HepG2 (cell line): ENCODE results near the gene SLC24A4. TPM values are rescaled to one million over a fixed set of nuclear protein-coding genes. Genes with fewer than 3 reads are reported as not detected.

Experiments used
- ATAC-seq: fragments of 200-7000 bp; cut with Tn5 transposase; 3 replicates; pipeline ENCODE4 v1.9.1; 2020; ENCODE audit warnings: mild to moderate bottlenecking, moderate library complexity
- BruUV-seq: library from RNA; stranded (reverse); fragments of 400-500 nt; replicated peaks from 2 replicates; lab custom pipeline; 2021; lab: Mats Ljungman, UMichigan
- CTCF ChIA-PET: fragments of 300-600 bp; formaldehyde crosslinking; extraction: SDS; loops from one replicate; lab custom pipeline; 2021; ENCODE audit warnings: low total read pairs, inconsistent platforms, low intra/inter-chr PET ratio; lab: Yijun Ruan, JAX
- POLR2A ChIA-PET: fragments of 350-600 bp; sonication (Branson Sonifier 250); formaldehyde crosslinking; loops from one replicate; lab custom pipeline; 2020; ENCODE audit warnings: antibody characterized with exemption, inconsistent platforms; lab: Yijun Ruan, JAX
- DNase-seq: peaks from one replicate; pipeline ENCODE4 v3.0.0-alpha.2; 2015; ENCODE audit warnings: low spot score
- FAIRE-seq: peaks from 3 replicates; lab custom pipeline; 2011; peaks lifted over from hg19 to GRCh38; lab: Jason Lieb, UNC
- H2AFZ ChIP-seq: one replicate; pipeline ENCODE4 v1.6.1; 2011; ENCODE audit warnings: low read length, inconsistent platforms
- H3K27ac ChIP-seq: fragments of 300-600 bp; 3 replicates; pipeline ENCODE4 v1.8.0; 2011; ENCODE audit warnings: mixed run types, mild to moderate bottlenecking, mixed read lengths, low read length, inconsistent platforms; ENCODE audit not compliant: insufficient read depth; ENCODE audit errors: extremely low read length
- H3K27me3 ChIP-seq, 2 experiments: fragments of 200-600 bp in 1 of 2; 2 replicates in 1 of 2; 3 replicates in 1 of 2; pipeline versions ENCODE4 v1.6.0 to v1.8.0; 2011; ENCODE audit warnings: low read length in 2 of 2, mild to moderate bottlenecking in 2 of 2, moderate library complexity in 2 of 2, inconsistent platforms in 1 of 2; ENCODE audit not compliant: insufficient read depth in 2 of 2, control insufficient read depth in 1 of 2
- H3K36me3 ChIP-seq, 2 experiments: fragments of 200-600 bp in 1 of 2; replicated peaks in 1 of 2; 2 replicates in 1 of 2; 3 replicates in 1 of 2; pipeline versions ENCODE4 v1.5.1 to v1.8.0; 2011; ENCODE audit warnings: low read length in 2 of 2, inconsistent platforms in 1 of 2; ENCODE audit not compliant: insufficient read depth in 2 of 2, control insufficient read depth in 1 of 2
- H3K4me1 ChIP-seq: 2 replicates; pipeline ENCODE4 v1.5.1; 2012; ENCODE audit warnings: low read length, inconsistent platforms; ENCODE audit not compliant: insufficient read depth
- H3K4me2 ChIP-seq: 2 replicates; pipeline ENCODE4 v1.6.0; 2011; ENCODE audit warnings: low read depth, low read length, inconsistent platforms
- H3K4me3 ChIP-seq, 3 experiments: fragments of 200-600 bp in 1 of 3; sonication (generic), shearing (Covaris generic) in 1 of 3; replicated peaks in 1 of 3; 2 replicates each; pipeline ENCODE4 v1.5.1; 2011 to 2016; ENCODE audit warnings: low read length in 3 of 3, inconsistent platforms in 2 of 3, low read depth in 2 of 3, mild to moderate bottlenecking in 2 of 3, control low read depth in 1 of 3, mixed read lengths in 1 of 3; ENCODE audit not compliant: insufficient read depth in 1 of 3
- H3K79me2 ChIP-seq: one replicate; pipeline ENCODE4 v1.6.1; 2011; ENCODE audit warnings: low read length, inconsistent platforms; ENCODE audit not compliant: insufficient read depth
- H3K9ac ChIP-seq: 2 replicates; pipeline ENCODE4 v1.6.0; 2011; ENCODE audit warnings: mild to moderate bottlenecking, low read depth, low read length, inconsistent platforms; ENCODE audit not compliant: insufficient read depth
- H3K9me3 ChIP-seq: 2 replicates; pipeline ENCODE4 v1.5.1; 2012; ENCODE audit warnings: mild to moderate bottlenecking, low read length
- H4K20me1 ChIP-seq: 2 replicates; pipeline ENCODE4 v1.6.0; 2011; ENCODE audit warnings: inconsistent platforms, mild to moderate bottlenecking, low read length, moderate library complexity; ENCODE audit not compliant: insufficient read depth
- ARHGAP35 ChIP-seq: sonication (generic); formaldehyde crosslinking; IDR thresholded peaks from 2 replicates; pipeline ENCODE4 v1.9.0; 2022; ENCODE audit warnings: mild to moderate bottlenecking, inconsistent platforms, moderate library complexity, missing genetic modification reagents, borderline replicate concordance
- ATRX ChIP-seq: sonication (generic); formaldehyde crosslinking; IDR thresholded peaks from 2 replicates; pipeline ENCODE4 v1.4.0; 2020; ENCODE audit warnings: missing genetic modification reagents, borderline replicate concordance
- CENPBD1 ChIP-seq: sonication (generic); formaldehyde crosslinking; IDR thresholded peaks from 2 replicates; pipeline ENCODE4 v1.8.0; 2022; ENCODE audit warnings: missing genetic modification reagents, low read depth, mild to moderate bottlenecking, borderline replicate concordance
- ETV5 ChIP-seq: IDR thresholded peaks from 2 replicates; pipeline ENCODE4 v1.6.1; 2018; ENCODE audit warnings: missing biosample characterization, missing genetic modification reagents, inconsistent platforms, borderline replicate concordance
- GLI4 ChIP-seq: sonication (generic); formaldehyde crosslinking; IDR thresholded peaks from 2 replicates; pipeline ENCODE4 v1.5.1; 2020; ENCODE audit warnings: missing genetic modification reagents, mild to moderate bottlenecking, moderate library complexity, borderline replicate concordance
- HNF1B ChIP-seq: sonication (generic); formaldehyde crosslinking; IDR thresholded peaks from 2 replicates; pipeline ENCODE4 v1.5.1; 2020; ENCODE audit warnings: mild to moderate bottlenecking, moderate library complexity, missing genetic modification reagents
- HNRNPUL1 ChIP-seq: fragments of 200-400 bp; formaldehyde crosslinking; IDR thresholded peaks from 2 replicates; pipeline ENCODE4 v1.6.1; 2017; ENCODE audit warnings: low read depth, mild to moderate bottlenecking, low read length, moderate library complexity
- HOXA9 ChIP-seq: sonication (generic); formaldehyde crosslinking; IDR thresholded peaks from 2 replicates; pipeline ENCODE4 v1.8.1; 2022; ENCODE audit warnings: missing genetic modification reagents, mild to moderate bottlenecking, moderate library complexity, borderline replicate concordance
- MYC ChIP-seq: sonication (generic); formaldehyde crosslinking; IDR thresholded peaks from 2 replicates; pipeline ENCODE4 v1.9.0; 2021; ENCODE audit warnings: missing genetic modification reagents, borderline replicate concordance
- POLR2G ChIP-seq: fragments of 200-400 bp; formaldehyde crosslinking; IDR thresholded peaks from 2 replicates; pipeline ENCODE4 v1.6.1; 2018; ENCODE audit warnings: mild to moderate bottlenecking, low read depth, low read length, moderate library complexity
- RAD21 ChIP-seq: fragments of 450-650 bp; formaldehyde crosslinking; IDR thresholded peaks from 2 replicates; pipeline ENCODE4 v1.5.0; 2020; ENCODE audit warnings: mild to moderate bottlenecking
- TAF15 ChIP-seq: fragments of 200-400 bp; formaldehyde crosslinking; IDR thresholded peaks from one replicate; pipeline ENCODE4 v1.6.1; 2018; ENCODE audit warnings: mild to moderate bottlenecking, low read depth, low read length; ENCODE audit not compliant: poor library complexity, severe bottlenecking
- TMF1 ChIP-seq: sonication (generic); formaldehyde crosslinking; IDR thresholded peaks from 2 replicates; pipeline ENCODE4 v1.8.1; 2022; ENCODE audit warnings: low read depth, missing genetic modification reagents
- ZFP1 ChIP-seq: IDR thresholded peaks from 2 replicates; pipeline ENCODE4 v1.6.1; 2016
- ZNF18 ChIP-seq: sonication (generic); formaldehyde crosslinking; IDR thresholded peaks from 2 replicates; pipeline ENCODE4 v1.8.0; 2022; ENCODE audit warnings: mild to moderate bottlenecking, missing genetic modification reagents; ENCODE audit not compliant: insufficient replicate concordance
- ZNF557 ChIP-seq: sonication (generic); formaldehyde crosslinking; IDR thresholded peaks from 2 replicates; pipeline ENCODE4 v1.4.0; 2020; ENCODE audit warnings: missing genetic modification reagents
- ZNF746 ChIP-seq: sonication (generic); formaldehyde crosslinking; IDR thresholded peaks from 2 replicates; pipeline ENCODE4 v1.8.0; 2022; ENCODE audit warnings: mild to moderate bottlenecking, missing genetic modification reagents
- ZNF841 ChIP-seq: sonication (generic); formaldehyde crosslinking; IDR thresholded peaks from 2 replicates; pipeline ENCODE4 v1.8.1; 2023; ENCODE audit warnings: missing genetic modification reagents, borderline replicate concordance
- ZNF850 ChIP-seq: sonication (generic); formaldehyde crosslinking; conservative IDR thresholded peaks from 2 replicates; pipeline ENCODE4 v1.9.0; 2021; ENCODE audit warnings: mild to moderate bottlenecking, missing genetic modification reagents
- ZSCAN25 ChIP-seq: sonication (generic); formaldehyde crosslinking; IDR thresholded peaks from 2 replicates; pipeline ENCODE4 v1.8.0; 2022; ENCODE audit warnings: mild to moderate bottlenecking, missing genetic modification reagents
- WGBS: methylation state at CpG from one replicate; pipeline ENCODE4 v1.1.6; 2017; ENCODE audit warnings: low lambda C conversion rate; 5-methylcytosine and 5-hydroxymethylcytosine counted together
- in situ Hi-C: cut with HindIII; loops from 2 replicates; pipeline ENCODE4 v1.10.0; 2017; ENCODE audit warnings: low pct_unique_long_range_greater_than_20kb; ENCODE audit not compliant: extremely low pct_ligation_motif_present
- intact Hi-C: fragments of 100-400 bp; cut with micrococcal nuclease; formaldehyde crosslinking; loops from one replicate; pipeline ENCODE4 v1.10.0; 2022; ENCODE audit not compliant: unreplicated experiment
- polyA plus RNA-seq, 8 experiments: library from polyadenylated mRNA; depleted of rRNA in 3 of 8; stranded (reverse) in 7 of 8; unstranded in 1 of 8; fragments of >200 nt; fragmentation: Illumina TruSeq in 4 of 8; extraction: Trizol in 4 of 8; gene quantifications; 2 replicates each; pipeline versions ENCODE4 v1.2.1 to v1.2.3, GENCODE V29; 2011 to 2016; ENCODE audit warnings: low read depth in 4 of 8, missing spikeins in 1 of 8, mixed read lengths in 1 of 8; ENCODE audit not compliant: insufficient read depth in 1 of 8
- total RNA-seq, 5 experiments: library from RNA; depleted of rRNA; stranded (reverse); fragments of >200 nt; fragmentation: Illumina TruSeq; extraction: Trizol; gene quantifications; 2 replicates each; pipeline ENCODE4 v1.2.3, GENCODE V29; 2016; ENCODE audit warnings: low read depth in 1 of 5

The SLC24A4 gene
- total and polyA plus RNA-seq, 2 of the 13 experiments (the other 11 are each of a cell fraction or from before 2014, with no cell fraction given) = not detected

- ATAC-seq = no peak
- no peak overlapping the region for H3K4me2 ChIP-seq
- H3K27me3 ChIP-seq = peaks cover 0 to 49% of the 10 kb centered on the region in 2 experiments; a peak in 3 of 5 replicates
- CTCF ChIA-PET = no interaction called here
- no peaks in the 10 kb centered on the region for H3K9me3 ChIP-seq
- in situ Hi-C loops (no loop called here), intact Hi-C loops (no loop called here)
- H3K79me2 ChIP-seq = no peaks in the 10 kb centered on the region
- TF ChIP-seq ATRX (CRISPR knock-in tag) (no peak), ZFP1 (CRISPR knock-in tag) (no peak), HNF1B (CRISPR knock-in tag) (no peak), ZNF850 (CRISPR knock-in tag) (no peak), ZNF746 (no peak), ZNF18 (no peak), ZSCAN25 (CRISPR knock-in tag) (no peak), ARHGAP35 (CRISPR knock-in tag) (no peak), ETV5 (CRISPR knock-in tag) (no peak), MYC (CRISPR knock-in tag) (no peak), HOXA9 (no peak), ZNF841 (CRISPR knock-in tag) (no peak), CENPBD1 (CRISPR knock-in tag) (no peak), RAD21 (CRISPR knock-in tag) (no peak), TMF1 (CRISPR knock-in tag) (no peak), POLR2G (no peak), HNRNPUL1 (no peak), TAF15 (no peak), ZNF557 (CRISPR knock-in tag) (no peak), GLI4 (CRISPR knock-in tag) (no peak)
- no peak overlapping the region for H3K9ac ChIP-seq
- no peak for FAIRE-seq
- H3K27ac ChIP-seq = no peak overlapping the region
- BruUV-seq = no TSS peak
- H4K20me1 ChIP-seq = no peaks in the 10 kb centered on the region
- no peaks in the 10 kb centered on the region for H3K4me1 ChIP-seq
- no peak for DNase-seq
- POLR2A ChIA-PET = no interaction called here
- no peak overlapping the region for H2AFZ ChIP-seq
- no peaks in the 10 kb centered on the region for H3K36me3 ChIP-seq
- WGBS = 6% methylated on average over 6 of the region's 6 CpGs
- H3K4me3 ChIP-seq = no peak overlapping the region
Measured at GRCh38 chr14:92297818-92298595, 25.0 kb upstream of the SLC24A4 start.
